HL-60/S4 treated with phorbol 12-myristate 13-acetate at 8.2 ng/mL for 4 days and 3 days (cell line): ENCODE results near the gene P2RY8.
"Not testable (repeated sequence)": the region's sequence is repeated elsewhere in the genome, so short reads cannot be mapped to it uniquely, and the experiment has no call there.

Experiments
- in situ Hi-C: fragments of 300-500 bp; cut with MboI; formaldehyde crosslinking; loops from 2 replicates; pipeline ENCODE4 v1.15.0; 2022; ENCODE audit warnings: low sequenced_read_pairs

Gene P2RY8

GRCh38 chrX:1447969-1448572, 88.9 kb downstream of the P2RY8 start:
- in situ Hi-C loops = not testable (repeated sequence)

GRCh38 chrX:1446984-1447968, 89.7 kb downstream of the P2RY8 start:
- in situ Hi-C loops = not testable (repeated sequence)

- in situ Hi-C loops = no loop called here
Measured at GRCh38 chrX:1444561-1445500, 92.2 kb downstream of the P2RY8 start.

- in situ Hi-C loops = no loop called here
Measured at GRCh38 chrX:1443496-1444075, 93.4 kb downstream of the P2RY8 start.

GRCh38 chrX:1442724-1443367, 94.1 kb downstream of the P2RY8 start:
- in situ Hi-C loops = no loop called here

- in situ Hi-C loops = no loop called here
Measured at GRCh38 chrX:1442016-1442665, 94.8 kb downstream of the P2RY8 start.

- in situ Hi-C loops = no loop called here
Measured at GRCh38 chrX:1440506-1440905, 96.5 kb downstream of the P2RY8 start.

- in situ Hi-C loops = no loop called here
Measured at GRCh38 chrX:1435241-1435895, 101.6 kb downstream of the P2RY8 start.

GRCh38 chrX:1434871-1435240, 102.1 kb downstream of the P2RY8 start:
- in situ Hi-C loops = no loop called here

GRCh38 chrX:1433646-1434357, 103.2 kb downstream of the P2RY8 start:
- in situ Hi-C loops = no loop called here

GRCh38 chrX:1430451-1430850, 106.5 kb downstream of the P2RY8 start:
- in situ Hi-C loops = no loop called here

GRCh38 chrX:1427756-1428155, 109.2 kb downstream of the P2RY8 start:
- in situ Hi-C loops = no loop called here

- in situ Hi-C loops = not testable (repeated sequence)
Measured at GRCh38 chrX:1426321-1426720, 110.7 kb downstream of the P2RY8 start.

- in situ Hi-C loops = no loop called here
Measured at GRCh38 chrX:1425381-1425780, 111.6 kb downstream of the P2RY8 start.

- in situ Hi-C loops = no loop called here
Measured at GRCh38 chrX:1424147-1424851, 112.7 kb downstream of the P2RY8 start.

- in situ Hi-C loops = no loop called here
Measured at GRCh38 chrX:1423215-1423614, 113.8 kb downstream of the P2RY8 start.

- in situ Hi-C loops = no loop called here
Measured at GRCh38 chrX:1422135-1422465, 114.9 kb downstream of the P2RY8 start.
